NT2/D1 (cell line): ENCODE measurements around the gene CCDC149.

ENCODE experiments used
- DNase-seq: peaks from one replicate; pipeline ENCODE4 v3.0.0-alpha.2; 2011; ENCODE audit warnings: low read depth, low spot score
- H3K27me3 ChIP-seq: 2 replicates; pipeline ENCODE4 v1.6.0; 2011; ENCODE audit warnings: mild to moderate bottlenecking; ENCODE audit not compliant: insufficient read length, insufficient read depth
- H3K36me3 ChIP-seq: 2 replicates; pipeline ENCODE4 v1.6.1; 2011; ENCODE audit warnings: mild to moderate bottlenecking, low read length, mixed read lengths; ENCODE audit not compliant: insufficient read depth, insufficient read length
- H3K4me1 ChIP-seq: 2 replicates; pipeline ENCODE4 v1.5.1; 2011; ENCODE audit not compliant: insufficient read depth, insufficient read length
- H3K4me3 ChIP-seq: 2 replicates; pipeline ENCODE4 v1.5.1; 2011; ENCODE audit warnings: low read depth; ENCODE audit not compliant: insufficient read length
- H3K9ac ChIP-seq: 2 replicates; pipeline ENCODE4 v1.6.0; 2011; ENCODE audit warnings: low read depth; ENCODE audit not compliant: insufficient read length
- H3K9me3 ChIP-seq: 2 replicates; pipeline ENCODE4 v1.5.1; 2011; ENCODE audit warnings: mild to moderate bottlenecking, low read length; ENCODE audit not compliant: insufficient read depth
- SUZ12 ChIP-seq: IDR thresholded peaks from 2 replicates; pipeline ENCODE4 v1.6.1; 2011; ENCODE audit not compliant: insufficient read length, insufficient read depth; ENCODE audit errors: extremely low read depth
- YY1 ChIP-seq: IDR thresholded peaks from 2 replicates; pipeline ENCODE4 v1.6.1; 2011; ENCODE audit not compliant: insufficient read length, insufficient read depth
- ZNF274 ChIP-seq: IDR thresholded peaks from 2 replicates; pipeline ENCODE4 v1.6.1; 2011; ENCODE audit warnings: mild to moderate bottlenecking, low read depth, low read length

The CCDC149 gene

DNA sequence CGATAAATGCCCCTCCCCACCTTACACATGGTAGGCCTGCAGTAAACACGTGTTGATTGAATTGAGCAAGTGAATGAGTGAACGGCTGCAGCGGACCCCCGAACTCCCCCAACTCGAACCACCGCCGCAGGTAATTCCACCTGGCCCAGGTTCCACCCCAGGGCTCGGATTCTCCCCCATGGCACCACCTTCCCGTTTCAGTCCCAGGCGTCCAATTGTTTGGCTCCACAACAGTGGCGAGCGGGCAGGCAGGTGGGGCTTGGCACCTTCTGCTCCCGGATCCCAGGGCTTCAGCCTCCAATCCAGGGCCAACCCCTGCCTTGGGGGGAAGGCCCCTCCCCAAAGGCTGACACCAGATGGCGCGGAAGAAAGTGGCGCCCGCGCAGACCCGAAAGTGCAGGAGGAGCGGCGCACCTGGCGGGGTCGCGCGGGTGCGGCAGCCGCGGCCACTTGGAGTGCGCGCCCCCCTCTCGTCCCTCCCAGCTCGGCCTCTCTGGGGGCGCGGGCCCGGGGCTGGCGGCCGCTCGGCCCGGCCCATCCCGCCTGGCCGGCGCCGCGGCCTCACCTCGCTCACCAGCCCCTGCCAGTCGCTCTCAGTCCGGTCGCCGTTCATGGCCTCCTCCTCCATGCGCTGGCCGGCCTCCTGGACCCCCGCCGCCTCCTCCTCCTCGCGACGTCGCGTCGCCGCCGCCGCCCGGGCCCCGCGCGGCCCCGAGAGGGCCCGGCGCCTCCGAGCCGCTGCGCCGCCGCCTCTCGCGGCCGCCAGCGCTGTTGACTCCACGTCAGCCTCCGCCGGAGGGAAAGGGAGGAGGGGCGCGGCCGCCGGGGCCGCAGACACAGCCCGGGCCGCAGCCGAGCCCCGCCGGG lies at the start of gene CCDC149:
Gene CCDC149 (minus strand): TSS at position 791 of the 867 bp plus-strand sequence. CDS start 178 bp downstream, at position 613.
- Histone ChIP-seq H3K4me3 (peak within 1 kb of the TSS; percentile 42), H3K36me3 (peaks cover 16% of the 10 kb centered on the region), H3K9me3 (peaks cover 17% of the 10 kb centered on the region), H3K4me1 (peaks cover 5% of the 10 kb centered on the region), H3K27me3 (peaks cover 9% of the 10 kb centered on the region), H3K9ac (peak within 1 kb of the TSS; percentile 71)
- DNase-seq, result peak; percentile 52
- TF ChIP-seq YY1 (no peak), SUZ12 (no peak), ZNF274 (no peak)

DNA sequence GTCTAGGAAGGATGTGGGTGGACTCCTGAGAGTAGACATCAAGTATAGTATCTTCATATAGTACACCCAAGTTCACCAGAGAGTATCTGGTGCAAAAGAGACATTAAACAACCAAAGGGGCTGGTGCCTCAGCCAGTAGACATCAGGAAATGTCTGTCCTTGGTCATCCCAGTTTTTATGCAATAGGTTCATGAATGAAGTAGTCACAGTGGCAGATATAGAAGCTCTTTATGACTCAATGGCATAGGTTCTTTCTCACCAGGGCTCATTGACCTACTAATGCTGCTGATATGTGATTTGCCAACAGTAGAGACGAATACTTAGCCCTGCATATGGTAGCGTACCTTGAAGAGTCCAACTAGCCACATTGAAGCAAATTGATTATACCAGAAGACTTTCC lies 45.0 kb upstream of the CCDC149 start:
- TF ChIP-seq YY1 (no peak), SUZ12 (no peak), ZNF274 (no peak)
- Histone ChIP-seq H3K4me1 (peaks cover 5% of the 10 kb centered on the region), H3K36me3 (no peaks in the 10 kb centered on the region), H3K9me3 (peaks cover 4% of the 10 kb centered on the region; the same call in 1 of the 2 replicates), H3K4me3 (no peak overlapping the region), H3K27me3 (no peaks in the 10 kb centered on the region), H3K9ac (no peak overlapping the region)
- no peak for DNase-seq

- Histone ChIP-seq H3K9ac (no peak overlapping the region), H3K4me1 (peaks cover 5% of the 10 kb centered on the region), H3K27me3 (no peaks in the 10 kb centered on the region), H3K36me3 (no peaks in the 10 kb centered on the region), H3K4me3 (no peak overlapping the region), H3K9me3 (peaks cover 4% of the 10 kb centered on the region; the same call in 1 of the 2 replicates)
- no peak for TF ChIP-seq YY1
- TF ChIP-seq ZNF274, result no peak
- DNase-seq, result no peak
These were observed 43.9 kb upstream of the CCDC149 start for GRCh38 chr4:24956763-24957162.

GRCh38 chr4:24956091-24956490 lies 43.2 kb upstream of the CCDC149 start:
- TF ChIP-seq SUZ12 (no peak), YY1 (no peak), ZNF274 (no peak)
- Histone ChIP-seq H3K9ac (no peak overlapping the region), H3K9me3 (peaks cover 4% of the 10 kb centered on the region; the same call in 1 of the 2 replicates), H3K4me1 (peaks cover 5% of the 10 kb centered on the region), H3K4me3 (no peak overlapping the region), H3K36me3 (no peaks in the 10 kb centered on the region), H3K27me3 (no peaks in the 10 kb centered on the region)
- peak; percentile 20 for DNase-seq

- Histone ChIP-seq H3K9ac (no peak overlapping the region), H3K9me3 (peaks cover 4% of the 10 kb centered on the region; the same call in 1 of the 2 replicates), H3K4me3 (no peak overlapping the region), H3K36me3 (no peaks in the 10 kb centered on the region), H3K4me1 (peaks cover 5% of the 10 kb centered on the region), H3K27me3 (no peaks in the 10 kb centered on the region)
- DNase-seq, result no peak
- TF ChIP-seq YY1 (no peak), SUZ12 (no peak), ZNF274 (no peak)
These were observed 39.8 kb upstream of the CCDC149 start for GRCh38 chr4:24952667-24953066.

GRCh38 chr4:24949970-24950369 lies 37.1 kb upstream of the CCDC149 start:
- Histone ChIP-seq H3K4me1 (peaks cover 5% of the 10 kb centered on the region), H3K9me3 (peaks cover 8% of the 10 kb centered on the region; the same call in 1 of the 2 replicates), H3K4me3 (no peak overlapping the region), H3K9ac (no peak overlapping the region), H3K36me3 (no peaks in the 10 kb centered on the region), H3K27me3 (no peaks in the 10 kb centered on the region)
- DNase-seq, result no peak
- TF ChIP-seq YY1 (no peak), SUZ12 (no peak), ZNF274 (no peak)

- H3K4me1 ChIP-seq, result no peaks in the 10 kb centered on the region
- TF ChIP-seq YY1 (no peak), SUZ12 (no peak), ZNF274 (no peak)
- no peak overlapping the region for H3K4me3 ChIP-seq
- H3K36me3 ChIP-seq, result no peaks in the 10 kb centered on the region
- no peak for DNase-seq
- H3K9ac ChIP-seq, result no peak overlapping the region
- H3K9me3 ChIP-seq, result peaks cover 30% of the 10 kb centered on the region
- no peaks in the 10 kb centered on the region for H3K27me3 ChIP-seq
These were observed 25.1 kb upstream of the CCDC149 start for GRCh38 chr4:24937917-24938281.
